Hypothalamus (tissue), 51 donors: Measurements from ENCODE around the gene SLC7A6.
A peak's percentile ranks its signal among the peaks of the same experiment; 100 is the strongest.

Experiments used
- DNase-seq, 51 donors: peaks; one replicate each; lab custom pipeline; 2025; lab: John Stamatoyannopoulos, UW

Gene SLC7A6

DNA sequence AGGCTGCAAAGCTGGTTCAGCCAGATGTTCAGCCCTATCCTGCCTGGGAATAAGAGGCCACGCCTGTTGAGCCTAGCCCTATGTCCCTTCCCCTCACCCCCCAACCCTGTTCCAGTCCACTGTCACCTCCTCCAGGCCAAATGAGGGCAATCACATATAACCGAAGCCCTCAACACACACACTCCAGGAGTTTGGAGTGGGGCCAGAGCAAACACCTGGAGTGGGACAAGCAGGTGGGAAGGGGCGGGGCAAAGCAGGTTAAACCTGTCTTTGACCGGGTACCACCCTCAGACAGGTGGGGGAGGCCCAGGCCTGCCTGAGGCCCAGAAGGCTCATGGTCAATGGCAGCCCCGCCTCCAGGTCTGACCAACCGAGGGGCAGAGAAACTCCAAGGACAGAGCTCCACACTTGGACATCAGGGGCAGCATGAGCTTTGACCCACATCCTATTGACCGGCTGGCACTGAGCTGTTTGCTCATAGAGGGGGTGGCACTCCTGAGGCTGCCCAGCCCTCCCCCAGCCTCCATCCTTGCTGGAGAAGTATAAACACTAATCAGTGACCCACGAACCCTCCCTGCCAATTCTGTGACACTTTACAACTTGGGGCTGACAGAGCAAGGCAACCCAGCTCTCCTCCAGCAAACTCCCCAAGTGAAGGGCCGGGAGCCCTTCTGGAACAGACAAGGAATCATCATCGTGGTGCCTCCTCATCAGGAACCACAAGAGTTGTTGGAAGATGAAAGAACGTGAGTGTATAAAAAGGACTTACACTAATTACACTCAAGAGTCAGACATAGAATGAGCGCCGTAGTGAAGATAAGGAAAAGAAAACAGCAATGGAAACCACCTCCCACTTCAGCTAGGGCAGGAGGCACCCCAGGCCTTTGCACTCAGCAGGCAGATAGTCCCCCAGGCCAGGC lies 29.9 kb upstream of the SLC7A6 start:
- DNase-seq: no peak

DNA sequence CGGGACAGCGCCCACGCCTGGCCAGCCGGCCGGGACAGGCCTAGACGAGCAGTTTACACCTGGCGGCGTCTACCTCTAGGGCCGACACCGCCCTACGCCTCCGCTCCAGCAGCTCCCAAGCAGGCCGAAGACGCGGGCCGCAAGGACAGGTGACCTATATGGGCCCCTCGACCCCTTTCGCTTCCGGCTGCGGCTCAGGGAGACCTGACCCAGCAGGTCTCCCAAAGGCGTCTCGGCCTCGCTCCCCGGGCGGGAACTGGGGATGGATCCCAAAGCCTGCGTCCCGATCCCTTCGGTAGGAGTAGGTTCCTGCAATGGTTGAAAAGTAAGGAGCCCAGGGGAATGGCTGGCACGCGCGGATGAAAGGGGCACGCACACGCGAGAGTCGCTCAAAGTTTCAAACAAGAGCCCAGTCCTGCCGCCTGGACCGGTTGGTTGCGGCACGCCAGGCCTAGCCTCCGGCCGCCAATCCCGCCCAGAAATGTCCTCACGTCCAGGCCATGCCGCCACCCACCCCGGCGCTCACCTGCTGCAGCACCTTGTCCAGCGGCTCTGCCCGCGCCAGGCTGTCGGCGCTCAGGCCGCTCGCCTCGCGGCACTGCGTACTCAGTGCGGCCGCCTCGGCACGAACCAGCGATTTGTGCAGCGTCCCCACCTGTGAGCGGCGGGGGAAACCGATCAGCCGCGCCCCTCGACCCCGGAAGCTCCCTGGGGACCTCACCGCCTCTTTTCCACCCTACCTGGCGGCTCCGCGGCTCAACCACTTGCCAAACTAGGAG lies 29.0 kb upstream of the SLC7A6 start:
- DNase-seq: no peak

DNA sequence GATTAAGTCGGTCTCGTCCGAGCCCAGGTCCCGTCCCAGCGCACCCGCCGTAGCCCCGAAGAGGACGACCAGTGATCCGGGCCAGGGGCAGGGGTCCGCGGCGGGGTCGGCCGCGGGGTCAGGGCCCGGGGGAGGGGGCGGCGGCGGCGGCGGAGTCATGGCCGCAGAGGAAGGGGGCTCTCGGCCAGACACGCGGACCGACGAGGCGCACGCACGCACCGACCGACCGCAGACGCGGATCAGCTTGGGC lies 28.5 kb upstream of the SLC7A6 start, which contains the start of gene ESRP2:
Gene ESRP2 (minus strand): TSS at position 241 of the 250 bp plus-strand sequence. CDS start 82 bp downstream, at position 159.
- DNase-seq: no peak

DNA sequence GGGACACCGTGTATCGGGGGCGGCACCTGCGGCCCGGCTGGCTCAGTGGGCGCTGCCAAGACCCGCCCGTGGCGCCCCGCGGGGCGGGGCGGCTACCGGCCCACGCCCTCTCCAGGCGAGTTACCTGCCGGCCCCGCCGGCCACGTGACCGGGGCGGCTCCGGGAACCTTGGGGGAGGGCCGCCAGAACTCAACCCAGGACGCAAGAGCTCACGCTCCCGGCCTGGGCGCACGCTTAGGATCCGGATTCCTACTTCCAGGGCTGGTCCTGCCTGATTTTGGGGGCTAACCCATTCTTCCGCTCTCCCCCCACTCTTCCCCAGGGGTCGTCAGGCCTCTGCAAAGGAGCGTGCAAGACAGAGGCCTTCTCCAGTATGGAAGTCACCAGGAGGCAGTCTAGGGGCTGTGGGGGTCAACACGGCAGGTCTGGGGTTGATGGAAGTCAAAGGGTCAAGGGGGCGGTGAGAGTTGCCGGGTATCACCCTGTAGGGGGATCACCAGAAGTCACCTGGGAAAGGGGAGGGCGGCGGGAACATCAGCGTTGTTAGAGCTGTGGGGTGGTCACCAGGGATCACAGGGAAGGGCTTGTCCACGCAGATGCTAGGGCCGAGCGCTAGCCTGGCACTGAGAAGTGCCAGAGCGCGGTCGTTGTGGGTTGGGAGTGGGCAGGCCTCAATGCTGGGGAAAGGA lies 28.0 kb upstream of the SLC7A6 start:
- no peak for DNase-seq

DNA sequence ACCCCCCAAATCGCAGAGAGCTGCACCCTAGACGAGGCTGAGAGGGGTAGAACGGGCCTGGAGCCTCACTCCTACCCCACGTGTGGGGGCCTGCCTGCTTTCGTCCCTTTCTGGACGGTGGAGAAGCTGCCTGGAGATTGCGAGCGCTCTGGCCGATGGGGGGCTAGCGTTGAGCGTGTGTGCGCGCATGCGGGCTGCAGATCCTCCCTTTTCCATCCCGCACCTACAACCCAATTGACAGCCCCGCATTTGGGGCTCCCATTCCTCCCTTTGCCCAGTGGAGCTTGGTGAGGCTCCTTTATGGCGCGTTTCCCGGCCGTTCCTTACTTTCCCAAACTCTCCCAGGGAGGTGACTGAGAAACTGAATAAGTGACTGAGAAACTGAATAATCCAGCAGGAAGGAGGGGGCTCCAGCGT lies 27.5 kb upstream of the SLC7A6 start:
- DNase-seq: peak in 5 of 51 donors; percentile 7 to 79 (median 41)

DNA sequence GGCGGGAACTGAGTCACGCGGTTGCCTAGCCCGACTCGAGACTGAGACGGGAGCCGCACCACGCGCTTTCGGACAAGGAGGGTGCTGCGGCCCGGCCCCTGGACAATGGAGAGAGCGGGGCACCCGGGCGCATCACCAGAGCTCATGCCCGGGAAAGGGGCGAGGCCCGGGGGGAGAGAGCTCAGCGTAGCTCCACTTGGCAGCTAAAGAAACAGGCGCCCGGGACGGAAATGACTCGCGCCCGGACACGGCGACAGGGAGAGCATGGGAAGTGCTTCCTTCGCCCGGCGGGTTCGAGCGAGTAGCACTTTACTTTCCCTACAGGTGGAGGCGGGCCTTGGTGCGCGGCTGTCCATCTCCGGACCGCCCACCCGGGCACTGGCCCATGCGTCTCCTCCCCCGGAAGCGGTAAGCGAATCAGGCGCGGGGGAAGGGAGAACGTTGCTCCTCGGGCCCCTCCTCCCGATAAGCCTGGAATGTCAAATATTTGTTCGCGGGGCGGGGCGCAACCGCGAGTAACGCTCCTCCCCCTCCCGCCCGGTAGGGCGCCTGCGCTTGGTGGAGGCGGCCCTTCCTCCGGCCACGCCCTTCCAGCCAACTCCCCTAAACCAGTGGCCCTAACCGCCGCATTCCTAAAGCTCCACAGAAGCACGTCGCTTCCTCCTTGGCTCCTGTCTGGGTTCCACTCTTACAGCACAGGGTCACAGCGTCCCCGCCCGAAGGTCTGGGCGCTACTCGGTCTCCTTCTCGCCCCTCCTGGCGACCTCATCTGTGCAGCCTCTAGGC lies 26.9 kb upstream of the SLC7A6 start:
- peak; percentile 37 to 96 (median 88) for DNase-seq

DNA sequence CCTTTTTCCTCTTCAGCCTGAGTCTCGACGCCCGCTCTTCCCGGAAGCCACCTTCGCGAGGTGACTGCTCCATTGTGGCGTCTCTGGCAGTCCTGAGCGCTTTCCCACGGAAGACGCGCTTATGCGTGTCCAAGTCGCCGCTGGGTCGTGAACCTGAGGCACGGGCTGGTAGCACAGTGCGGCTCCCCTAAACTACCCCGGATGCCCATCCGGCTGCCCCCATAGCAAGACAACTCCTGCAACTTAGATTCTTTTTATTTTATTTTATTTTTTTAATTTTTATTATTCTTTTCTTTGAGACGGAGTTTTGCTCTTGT lies 26.3 kb upstream of the SLC7A6 start:
- DNase-seq: no peak

DNA sequence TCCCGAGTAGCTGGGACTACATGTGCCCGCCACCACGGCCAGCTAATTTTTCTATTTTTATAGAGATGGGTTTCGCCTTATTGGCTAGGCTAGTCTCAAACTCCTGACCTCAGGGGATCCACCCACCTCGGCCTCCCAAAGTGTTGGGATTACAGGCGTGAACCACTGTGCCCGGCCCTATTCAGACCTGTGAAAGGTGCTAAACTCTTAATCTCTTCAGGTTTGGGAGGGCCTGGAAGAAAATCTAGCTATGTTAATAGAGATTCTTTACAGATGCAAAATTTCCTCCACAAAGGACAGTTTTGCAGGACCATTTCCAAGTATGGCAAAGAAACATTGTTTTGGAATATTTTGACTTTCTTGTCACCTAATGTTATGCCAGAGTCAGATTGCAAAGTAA lies 22.2 kb upstream of the SLC7A6 start:
- DNase-seq: no peak

DNA sequence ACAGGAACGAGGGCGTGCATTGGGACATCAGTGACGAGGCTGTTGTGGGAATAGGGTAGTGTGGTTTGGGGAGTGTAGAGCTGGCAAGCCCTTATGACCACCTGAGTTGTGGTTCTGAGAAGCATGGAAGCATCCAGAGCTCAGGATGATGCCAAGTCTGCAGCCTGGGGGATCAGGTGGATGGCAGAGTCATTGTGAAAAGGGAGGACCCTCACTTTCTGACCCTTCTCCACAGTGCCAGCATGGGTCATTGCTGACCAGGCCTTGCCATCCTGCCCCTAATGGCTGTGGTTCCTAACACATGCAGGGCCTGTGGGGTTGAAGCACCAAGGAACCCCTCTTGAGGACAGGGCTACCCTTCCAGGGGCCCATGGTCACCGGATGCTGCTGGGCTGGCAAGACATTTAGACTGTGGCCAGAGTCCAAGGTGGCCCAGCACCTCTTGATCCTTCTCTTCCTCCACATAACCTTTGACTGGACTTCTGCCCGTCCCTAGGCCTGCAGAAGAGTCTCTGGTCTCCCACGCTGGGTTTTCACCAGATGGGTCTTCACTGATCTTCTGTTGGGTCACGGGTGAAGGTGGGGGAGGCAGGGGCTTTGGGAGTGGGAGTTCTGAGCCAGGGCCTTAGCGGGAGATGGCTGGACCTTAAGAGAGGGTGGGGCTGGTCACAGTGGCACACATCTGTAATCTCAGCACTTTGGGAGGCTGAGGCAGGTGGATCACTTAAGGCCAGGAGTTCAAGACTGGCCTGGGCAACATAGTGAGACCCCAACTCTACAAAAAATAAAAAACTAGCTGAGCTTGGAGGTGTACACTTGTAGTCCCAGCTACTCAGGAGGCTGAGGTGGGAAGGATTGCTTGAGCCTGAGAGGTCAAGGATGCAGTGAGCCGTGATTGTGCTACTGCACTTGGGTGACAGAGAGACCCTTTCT lies 21.1 kb upstream of the SLC7A6 start:
- DNase-seq: no peak

DNA sequence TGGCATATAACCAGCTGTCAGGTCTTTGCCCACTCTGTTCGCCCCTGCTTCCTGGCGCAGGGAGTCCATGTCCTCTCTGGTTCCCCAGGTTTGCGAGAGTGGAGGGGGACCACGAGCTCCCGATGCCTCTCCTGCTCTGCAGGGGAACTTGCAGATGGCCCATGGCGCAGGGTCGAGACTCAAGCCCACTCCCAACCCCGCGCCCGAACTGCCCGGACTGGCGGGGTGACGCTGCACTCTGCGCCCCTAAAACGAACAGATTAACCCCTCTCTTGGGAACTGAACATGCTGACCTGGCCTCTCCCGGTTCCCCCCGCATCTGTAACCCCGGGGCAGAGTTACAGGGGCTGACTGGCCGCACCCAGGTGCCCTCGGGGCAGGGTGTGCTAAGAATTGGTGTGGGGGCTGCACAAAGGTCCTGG lies 19.8 kb upstream of the SLC7A6 start:
- no peak for DNase-seq

DNA sequence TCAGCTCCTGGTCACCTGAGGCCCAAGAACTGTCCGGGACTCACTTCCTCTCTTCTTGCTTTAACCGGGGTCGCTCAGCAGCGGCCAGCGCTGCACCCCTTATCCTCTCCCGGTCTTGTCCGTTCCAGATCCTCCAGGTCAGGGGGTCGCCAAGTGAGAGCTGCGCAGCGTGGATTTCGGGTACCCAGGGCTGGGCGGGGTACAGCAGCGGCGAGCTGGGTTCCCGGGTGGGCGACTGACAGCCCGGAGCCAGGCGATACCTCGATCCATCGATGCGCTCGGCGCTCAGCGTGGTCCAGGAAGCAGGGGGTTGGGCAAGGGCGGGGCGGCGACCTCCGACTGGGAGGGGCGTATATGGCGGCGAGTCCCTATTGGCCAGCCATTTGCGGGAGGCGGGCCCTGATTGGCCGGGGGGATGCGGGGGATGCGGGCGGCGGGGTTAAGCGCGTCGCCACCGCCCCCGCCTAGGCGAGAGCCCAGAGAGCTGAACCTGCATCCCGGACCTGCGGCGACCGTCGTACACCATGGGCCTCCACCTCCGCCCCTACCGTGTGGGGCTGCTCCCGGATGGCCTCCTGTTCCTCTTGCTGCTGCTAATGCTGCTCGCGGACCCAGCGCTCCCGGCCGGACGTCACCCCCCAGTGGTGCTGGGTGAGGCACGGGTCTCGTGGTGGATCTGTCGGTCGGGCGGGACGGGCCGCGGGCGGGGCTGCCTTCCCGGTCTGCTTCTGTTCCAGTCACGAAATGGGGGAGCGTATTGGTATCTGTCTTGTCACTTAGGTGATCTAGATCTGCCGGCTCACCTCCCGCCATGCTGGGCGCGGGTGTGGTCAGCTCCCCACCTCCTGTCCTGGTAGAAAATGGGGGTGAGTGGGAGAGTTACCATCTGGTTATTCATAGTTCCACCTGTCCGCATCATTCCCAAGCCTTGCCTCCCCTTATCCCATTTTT lies 19.1 kb upstream of the SLC7A6 start, which contains the start of gene PLA2G15:
Gene PLA2G15 (plus strand): TSS at position 471 of the 951 bp plus-strand sequence. CDS start 54 bp downstream, at position 525.
- DNase-seq: peak; percentile 77 to 97 (median 92)

DNA sequence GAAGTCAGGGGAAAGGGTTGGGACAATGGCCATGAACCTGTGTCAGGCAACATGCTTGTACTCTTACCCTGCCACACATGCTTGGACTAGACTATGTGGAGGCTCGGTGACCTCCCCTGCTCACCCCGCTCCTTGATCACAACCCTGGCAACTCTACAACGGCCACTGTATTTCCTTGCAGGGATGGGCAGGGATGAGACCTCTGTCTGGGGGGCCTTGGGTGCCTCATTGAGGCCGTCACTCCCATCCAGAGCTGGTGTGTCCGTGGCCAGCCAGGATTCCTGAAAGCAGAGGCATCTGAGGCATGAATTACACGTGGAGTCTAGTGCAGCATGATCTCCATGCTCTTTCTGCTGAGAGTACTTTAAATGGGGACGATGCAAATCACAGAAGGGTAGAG lies 18.2 kb upstream of the SLC7A6 start:
- no peak for DNase-seq

DNA sequence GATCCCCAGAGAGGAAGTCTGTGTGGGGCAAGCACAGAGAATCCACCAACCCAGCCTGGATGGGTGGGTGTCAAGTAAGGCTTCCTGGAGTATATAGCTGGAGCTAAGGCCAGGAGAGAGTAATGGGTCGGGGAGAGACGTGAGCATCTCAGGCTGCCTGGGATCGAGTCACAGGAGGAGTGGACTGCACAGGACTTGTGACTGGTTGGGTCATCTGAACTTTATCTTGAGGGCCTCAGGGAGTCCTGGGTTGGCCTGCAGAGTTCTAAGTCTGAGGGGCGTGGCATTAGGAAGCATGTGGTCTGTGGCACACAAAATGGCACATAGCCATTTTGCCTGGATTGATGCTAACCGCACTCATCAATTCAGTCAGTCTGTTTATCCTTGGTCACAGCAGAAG lies 17.7 kb upstream of the SLC7A6 start:
- no peak for DNase-seq

DNA sequence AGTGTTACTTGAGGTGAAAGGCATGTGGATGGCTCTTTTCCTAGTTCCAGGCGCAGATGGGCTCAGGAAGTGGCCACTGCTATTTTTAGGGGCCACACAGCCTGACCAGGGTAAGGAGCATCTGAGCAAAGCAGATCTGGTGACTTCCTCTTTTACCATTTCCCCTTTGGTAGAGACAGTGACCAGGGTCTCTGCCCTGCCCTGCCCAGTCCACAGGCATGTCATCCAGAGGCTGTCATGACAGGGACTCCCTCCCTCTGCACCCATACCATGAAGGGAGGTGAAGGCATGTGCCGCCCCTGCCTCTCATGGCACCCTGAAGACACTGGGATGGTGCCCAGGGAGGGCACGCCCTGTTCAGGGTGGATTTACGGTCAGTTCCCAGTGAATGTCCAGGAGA lies 16.9 kb upstream of the SLC7A6 start:
- DNase-seq: peak in 5 of 51 donors; percentile 6 to 39 (median 29)

DNA sequence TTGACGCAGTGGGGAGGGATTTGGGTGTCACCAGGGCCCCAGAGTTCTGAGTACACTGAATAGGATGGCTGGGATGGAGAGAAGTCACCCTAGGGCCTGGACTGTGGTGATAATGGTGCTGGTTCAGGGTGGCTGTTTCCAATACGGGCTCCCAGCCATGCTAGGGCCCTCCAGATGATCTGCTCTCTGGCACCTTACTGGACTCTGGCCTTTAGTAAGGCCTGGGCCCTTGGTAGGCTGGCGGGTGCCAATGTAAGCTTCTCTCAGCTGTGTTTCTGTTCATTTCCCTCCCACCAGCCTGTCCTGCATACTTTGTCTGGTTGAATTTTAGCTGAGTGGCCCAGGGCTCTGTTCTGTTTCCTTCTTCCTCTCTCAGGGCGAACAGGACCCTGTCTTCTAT lies 16.4 kb upstream of the SLC7A6 start:
- DNase-seq: no peak

DNA sequence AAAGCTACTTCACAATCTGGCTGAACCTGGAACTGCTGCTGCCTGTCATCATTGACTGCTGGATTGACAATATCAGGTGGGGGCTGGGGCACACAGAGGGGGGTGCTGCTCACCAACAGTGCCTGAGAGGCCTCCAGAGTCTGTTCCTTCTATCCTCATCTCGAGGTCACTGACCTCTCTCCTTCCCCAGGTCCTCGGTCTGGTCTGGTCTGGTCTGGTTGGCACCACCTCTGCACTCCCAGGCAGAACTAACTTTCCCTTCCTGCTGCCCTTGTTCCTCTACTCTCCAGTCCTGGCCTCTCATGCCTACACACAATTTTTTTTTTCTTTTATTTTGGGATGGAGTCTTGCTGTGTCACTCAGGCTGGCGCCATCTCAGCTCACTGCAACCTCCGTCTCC lies 15.0 kb upstream of the SLC7A6 start:
- DNase-seq: no peak

DNA sequence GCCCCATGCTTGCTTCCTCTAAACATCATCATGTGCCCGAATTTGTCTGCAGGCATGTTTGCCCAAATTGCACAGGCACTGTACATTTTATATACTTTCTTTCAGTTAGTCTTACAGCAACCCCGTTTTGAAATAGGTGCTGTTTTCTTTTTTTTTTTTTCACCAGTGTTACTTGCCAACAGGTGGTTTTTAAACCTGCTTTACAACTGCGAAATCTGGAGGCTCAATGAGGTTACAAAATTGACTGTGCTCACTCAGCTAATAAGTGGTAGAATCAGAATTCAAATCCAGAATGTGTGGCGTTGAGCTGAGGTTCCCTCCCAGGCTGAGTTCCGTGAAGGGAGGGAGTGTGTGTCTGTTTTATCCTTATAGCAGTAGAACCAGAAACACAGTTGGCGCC lies 13.4 kb upstream of the SLC7A6 start:
- DNase-seq: no peak

DNA sequence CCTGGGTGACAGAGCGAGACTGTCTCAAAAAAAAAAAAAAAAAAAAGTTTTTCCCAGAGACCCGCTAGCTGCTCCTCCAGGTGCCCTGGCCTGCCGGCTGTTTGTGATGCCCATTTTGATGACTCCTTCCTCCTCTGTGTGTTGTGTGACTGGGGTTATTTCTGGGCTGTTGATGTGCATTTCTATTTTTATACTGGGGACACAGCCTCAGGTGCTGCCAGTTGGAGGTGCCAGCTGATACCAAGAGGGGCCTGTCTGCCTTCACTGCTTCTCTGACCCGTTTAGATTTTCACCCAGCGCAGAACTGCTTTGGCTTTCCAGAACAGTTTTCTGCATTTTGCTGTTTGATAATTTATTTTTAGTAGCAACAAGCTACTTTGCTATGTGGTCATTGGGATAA lies 12.5 kb upstream of the SLC7A6 start:
- DNase-seq: no peak
